SK-N-SH (cell line): ENCODE measurements around the gene TNFRSF19. TPM values are rescaled to one million over a fixed set of nuclear protein-coding genes. Genes with fewer than 3 reads are reported as not detected.

Experiments
- CTCF ChIA-PET: fragments of 300-600, 350-600 bp; formaldehyde crosslinking; extraction: SDS; loops from one replicate; lab custom pipeline; 2021; lab: Yijun Ruan, JAX
- POLR2A ChIA-PET: fragments of 350-600 bp; sonication (Branson Sonifier 250); formaldehyde crosslinking; extraction: SDS; loops from one replicate; lab custom pipeline; 2020; ENCODE audit warnings: antibody characterized with exemption, inconsistent platforms; lab: Yijun Ruan, JAX
- DNase-seq: peaks from one replicate; pipeline ENCODE4 v3.0.0; 2012
- H2AFZ ChIP-seq: fragments of 200-600 bp; sonication (generic); 2 replicates; pipeline ENCODE4 v1.8.1; 2016; ENCODE audit warnings: antibody characterized with exemption, mild to moderate bottlenecking, low read depth
- H3F3A ChIP-seq: fragments of 200-600 bp; sonication (generic); replicated peaks from 2 replicates; pipeline ENCODE3; 2016; ENCODE audit warnings: antibody characterized with exemption, mild to moderate bottlenecking; ENCODE audit not compliant: insufficient read depth
- H3K27ac ChIP-seq, 2 experiments: fragments of 200-500 bp in 1 of 2; fragments of 200-600 bp in 1 of 2; sonication (Bioruptor generic) in 1 of 2; sonication (generic), shearing (Covaris generic) in 1 of 2; 2 replicates each; pipeline versions ENCODE4 v1.5.1 to v1.6.1; 2014 to 2016; ENCODE audit warnings: low read depth in 2 of 2, inconsistent platforms in 1 of 2, low read length in 1 of 2, mild to moderate bottlenecking in 1 of 2, mixed read lengths in 1 of 2
- H3K27me3 ChIP-seq: fragments of 200-600 bp; sonication (generic), shearing (Covaris generic); 2 replicates; pipeline ENCODE4 v1.6.1; 2016; ENCODE audit warnings: mixed run types; ENCODE audit not compliant: insufficient read depth
- H3K36me3 ChIP-seq, 2 experiments: fragments of 200-500 bp in 1 of 2; fragments of 200-600 bp in 1 of 2; sonication (Bioruptor generic) in 1 of 2; sonication (generic) in 1 of 2; replicated peaks in 1 of 2; 2 replicates each; pipeline versions ENCODE3 to v1.5.1; 2014 to 2016; ENCODE audit warnings: low read length in 1 of 2, mild to moderate bottlenecking in 1 of 2; ENCODE audit not compliant: insufficient read depth in 2 of 2, control insufficient read depth in 1 of 2
- H3K4me1 ChIP-seq, 2 experiments: fragments of 200-500 bp in 1 of 2; fragments of 200-600 bp in 1 of 2; sonication (Bioruptor generic) in 1 of 2; sonication (generic), shearing (Covaris generic) in 1 of 2; 2 replicates each; pipeline versions ENCODE4 v1.5.1 to v1.6.1; 2014 to 2016; ENCODE audit warnings: low read depth in 1 of 2, low read length in 1 of 2, mixed run types in 1 of 2; ENCODE audit not compliant: insufficient read depth in 2 of 2, control insufficient read depth in 1 of 2
- H3K4me2 ChIP-seq: fragments of 200-600 bp; sonication (generic), shearing (Covaris generic); 2 replicates; pipeline ENCODE4 v1.6.1; 2017; ENCODE audit warnings: mixed run types
- H3K4me3 ChIP-seq, 2 experiments: fragments of 200-500 bp in 1 of 2; fragments of 200-600 bp in 1 of 2; sonication (Bioruptor generic) in 1 of 2; sonication (generic), shearing (Covaris generic) in 1 of 2; 2 replicates each; pipeline versions ENCODE4 v1.5.1 to v1.8.1; 2014 to 2016; ENCODE audit warnings: low read depth in 2 of 2, inconsistent platforms in 1 of 2, low read length in 1 of 2, mild to moderate bottlenecking in 1 of 2, mixed read lengths in 1 of 2, moderate library complexity in 1 of 2
- H3K79me2 ChIP-seq: fragments of 200-600 bp; sonication (generic); 2 replicates; pipeline ENCODE4 v1.8.1; 2017; ENCODE audit warnings: mild to moderate bottlenecking; ENCODE audit not compliant: insufficient read depth
- H3K9ac ChIP-seq: fragments of 200-600 bp; sonication (generic); 2 replicates; pipeline ENCODE4 v1.6.1; 2017; ENCODE audit warnings: mixed run types
- H3K9me2 ChIP-seq: fragments of 200-600 bp; sonication (generic); 2 replicates; pipeline ENCODE4 v1.6.1; 2017; ENCODE audit warnings: mixed run types
- H3K9me3 ChIP-seq: fragments of 200-600 bp; sonication (generic); 2 replicates; pipeline ENCODE4 v1.6.1; 2017; ENCODE audit warnings: mixed run types, mild to moderate bottlenecking, moderate library complexity
- H4K20me1 ChIP-seq: fragments of 200-600 bp; sonication (generic); 2 replicates; pipeline ENCODE4 v1.6.1; 2017; ENCODE audit warnings: mild to moderate bottlenecking, mixed run types; ENCODE audit not compliant: insufficient read depth
- ELF1 ChIP-seq: IDR thresholded peaks from 2 replicates; pipeline ENCODE4 v1.4.0; 2012
- EZH2phosphoT487 ChIP-seq: fragments of 200-600 bp; sonication (generic); IDR thresholded peaks from 2 replicates; pipeline ENCODE4 v1.6.1; 2017; ENCODE audit warnings: low read depth, mixed run types, mild to moderate bottlenecking, antibody characterized with exemption, moderate library complexity, borderline replicate concordance
- FOSL2 ChIP-seq: IDR thresholded peaks from 2 replicates; pipeline ENCODE4 v1.4.0; 2012; ENCODE audit warnings: low read depth, mild to moderate bottlenecking, moderate library complexity, borderline replicate concordance
- GABPA ChIP-seq: IDR thresholded peaks from 2 replicates; pipeline ENCODE4 v1.4.0; 2012; ENCODE audit warnings: low read depth, mild to moderate bottlenecking
- MXI1 ChIP-seq: IDR thresholded peaks from 2 replicates; pipeline ENCODE4 v1.6.1; 2012; ENCODE audit warnings: mild to moderate bottlenecking, low read depth, low read length, improper control_type of control experiment
- NFIC ChIP-seq: IDR thresholded peaks from 2 replicates; pipeline ENCODE4 v1.4.0; 2012; ENCODE audit warnings: borderline replicate concordance
- NRF1 ChIP-seq: IDR thresholded peaks from 2 replicates; pipeline ENCODE4 v1.6.1; 2012; ENCODE audit warnings: low read depth, mild to moderate bottlenecking, low read length
- POLR2AphosphoS5 ChIP-seq: IDR thresholded peaks from 2 replicates; pipeline ENCODE4 v1.6.1; 2012; ENCODE audit warnings: low read depth, low read length
- RAD21 ChIP-seq: IDR thresholded peaks from 2 replicates; pipeline ENCODE4 v1.6.1; 2012; ENCODE audit warnings: mild to moderate bottlenecking, low read length
- RXRA ChIP-seq: IDR thresholded peaks from 2 replicates; pipeline ENCODE4 v1.4.0; 2012; ENCODE audit warnings: low read depth, mild to moderate bottlenecking, borderline replicate concordance
- SIN3A ChIP-seq: IDR thresholded peaks from 2 replicates; pipeline ENCODE4 v1.6.1; 2012; ENCODE audit warnings: low read depth, mild to moderate bottlenecking, low read length, moderate library complexity, borderline replicate concordance
- TAF1 ChIP-seq: IDR thresholded peaks from 2 replicates; pipeline ENCODE4 v1.6.1; 2012; ENCODE audit warnings: low read depth, mild to moderate bottlenecking, low read length, moderate library complexity, borderline replicate concordance
- TCF12 ChIP-seq: IDR thresholded peaks from 2 replicates; pipeline ENCODE4 v1.4.0; 2012
- WGBS: methylation state at CpG from one replicate; pipeline ENCODE4 v1.1.6; 2017; ENCODE audit warnings: low lambda C conversion rate; 5-methylcytosine and 5-hydroxymethylcytosine counted together
- polyA plus RNA-seq, 3 experiments: library from polyadenylated mRNA; depleted of rRNA; stranded (reverse); fragments of >200 nt; gene quantifications; 2 replicates each; pipeline ENCODE4 v1.2.3, GENCODE V29; 2012
- TF ChIP-seq, protein P1 (sequence below): IDR thresholded peaks from 2 replicates; pipeline ENCODE4 v1.4.0; 2012; ENCODE audit warnings: low read depth, borderline replicate concordance
- TF ChIP-seq, protein P2 (sequence below): fragments of 200-600 bp; sonication (generic); IDR thresholded peaks from 2 replicates; pipeline ENCODE4 v1.6.1; 2017; ENCODE audit warnings: antibody characterized with exemption, mild to moderate bottlenecking, moderate library complexity
- TF ChIP-seq, protein P3 (sequence below): IDR thresholded peaks from 2 replicates; pipeline ENCODE4 v1.4.0; 2012; ENCODE audit warnings: low read depth, borderline replicate concordance
- TF ChIP-seq, protein P4 (sequence below): fragments of 150-350 bp; IDR thresholded peaks from 2 replicates; pipeline ENCODE4 v1.6.1; 2016; ENCODE audit warnings: mild to moderate bottlenecking, low read depth, low read length
- TF ChIP-seq, protein P5 (sequence below): IDR thresholded peaks from 2 replicates; pipeline ENCODE4 v1.4.0; 2012; ENCODE audit warnings: low read depth

TNFRSF19 gene
- polyA plus RNA-seq, 1 of the 3 experiments (the other 2 are of a cell fraction), result 4.6 TPM

DNA sequence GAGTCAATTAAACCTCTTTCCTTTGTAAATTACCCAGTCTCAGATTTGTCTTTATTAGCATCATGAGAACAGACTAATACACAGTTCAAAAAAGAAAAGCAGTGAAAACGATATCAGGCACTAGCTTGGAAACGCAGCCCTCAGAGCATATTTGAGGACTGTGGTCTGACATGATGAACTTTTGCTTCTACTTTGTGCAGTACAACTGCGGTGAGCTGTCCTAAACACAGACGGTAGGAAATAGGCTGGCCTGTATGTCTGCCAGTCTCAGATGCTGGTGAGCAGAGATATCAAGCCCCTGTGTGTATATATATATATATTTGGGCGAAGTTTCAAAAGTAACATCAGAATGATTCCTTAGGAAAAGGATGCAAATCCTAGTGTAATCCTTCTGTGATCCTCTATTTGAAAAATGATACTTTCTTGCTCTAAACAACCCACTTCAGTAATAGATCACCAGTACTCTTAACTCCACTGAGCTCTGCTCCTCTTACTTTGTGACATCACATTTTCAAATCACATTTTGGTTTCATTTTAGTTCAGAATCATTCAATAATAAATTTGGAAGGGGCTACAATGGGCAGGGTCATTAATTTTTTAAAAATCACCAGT, 74.4 kb downstream of the TNFRSF19 start:
- POLR2A ChIA-PET, result no interaction called here
- Histone ChIP-seq H3K79me2 (no peaks in the 10 kb centered on the region), H3K9me2 (no peaks in the 10 kb centered on the region), H3K4me1 (0 out of 4 replicates have a peak, but pooled peaks cover 0 to 2% of the 10 kb centered on the region in 2 experiments), H3K9me3 (no peaks in the 10 kb centered on the region), H3K9ac (no peak overlapping the region), H3F3A (no peaks in the 10 kb centered on the region), H4K20me1 (no peaks in the 10 kb centered on the region), H2AFZ (no peak overlapping the region), H3K4me2 (no peak overlapping the region), H3K27me3 (no peaks in the 10 kb centered on the region), H3K36me3 (no peaks in the 10 kb centered on the region), H3K4me3 (no peak overlapping the region), H3K27ac (no peak overlapping the region)
- no peak for DNase-seq
- CTCF ChIA-PET, result no interaction called here
- TF ChIP-seq, protein P1, sequence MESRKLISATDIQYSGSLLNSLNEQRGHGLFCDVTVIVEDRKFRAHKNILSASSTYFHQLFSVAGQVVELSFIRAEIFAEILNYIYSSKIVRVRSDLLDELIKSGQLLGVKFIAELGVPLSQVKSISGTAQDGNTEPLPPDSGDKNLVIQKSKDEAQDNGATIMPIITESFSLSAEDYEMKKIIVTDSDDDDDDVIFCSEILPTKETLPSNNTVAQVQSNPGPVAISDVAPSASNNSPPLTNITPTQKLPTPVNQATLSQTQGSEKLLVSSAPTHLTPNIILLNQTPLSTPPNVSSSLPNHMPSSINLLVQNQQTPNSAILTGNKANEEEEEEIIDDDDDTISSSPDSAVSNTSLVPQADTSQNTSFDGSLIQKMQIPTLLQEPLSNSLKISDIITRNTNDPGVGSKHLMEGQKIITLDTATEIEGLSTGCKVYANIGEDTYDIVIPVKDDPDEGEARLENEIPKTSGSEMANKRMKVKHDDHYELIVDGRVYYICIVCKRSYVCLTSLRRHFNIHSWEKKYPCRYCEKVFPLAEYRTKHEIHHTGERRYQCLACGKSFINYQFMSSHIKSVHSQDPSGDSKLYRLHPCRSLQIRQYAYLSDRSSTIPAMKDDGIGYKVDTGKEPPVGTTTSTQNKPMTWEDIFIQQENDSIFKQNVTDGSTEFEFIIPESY, result no peak
- no peak for TF ChIP-seq GABPA
- WGBS, result 97% methylated on average over 5 of the region's 5 CpGs

DNA sequence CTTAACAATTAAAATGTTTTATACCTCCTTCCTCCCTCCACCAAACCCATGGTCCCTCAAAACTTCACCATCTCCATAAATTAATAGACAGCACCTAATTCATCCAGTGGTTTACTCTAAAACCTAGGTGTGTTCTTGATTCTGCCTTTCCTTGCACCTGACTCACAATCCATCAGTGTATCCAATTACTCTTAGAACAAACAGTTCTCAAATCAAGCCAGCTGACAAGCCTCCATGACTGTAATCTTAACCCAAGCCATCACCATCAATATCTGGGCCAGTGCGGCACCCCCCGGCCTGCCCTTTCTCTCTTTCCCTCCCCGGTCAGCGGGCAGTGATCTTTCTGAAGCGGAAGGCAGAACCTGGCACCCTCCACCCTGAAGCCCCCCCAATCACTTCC, 75.6 kb downstream of the TNFRSF19 start:
- no peak overlapping the region for H2AFZ ChIP-seq
- H3K9ac ChIP-seq, result no peak overlapping the region
- no peaks in the 10 kb centered on the region for H3K36me3 ChIP-seq
- CTCF ChIA-PET, result no interaction called here
- no peak overlapping the region for H3K27ac ChIP-seq
- DNase-seq, result no peak
- TF ChIP-seq FOSL2, result no peak
- TF ChIP-seq NRF1, result no peak
- no peak for TF ChIP-seq NFIC
- no peak for TF ChIP-seq SIN3A
- TF ChIP-seq GABPA, result no peak
- TF ChIP-seq, protein P2, sequence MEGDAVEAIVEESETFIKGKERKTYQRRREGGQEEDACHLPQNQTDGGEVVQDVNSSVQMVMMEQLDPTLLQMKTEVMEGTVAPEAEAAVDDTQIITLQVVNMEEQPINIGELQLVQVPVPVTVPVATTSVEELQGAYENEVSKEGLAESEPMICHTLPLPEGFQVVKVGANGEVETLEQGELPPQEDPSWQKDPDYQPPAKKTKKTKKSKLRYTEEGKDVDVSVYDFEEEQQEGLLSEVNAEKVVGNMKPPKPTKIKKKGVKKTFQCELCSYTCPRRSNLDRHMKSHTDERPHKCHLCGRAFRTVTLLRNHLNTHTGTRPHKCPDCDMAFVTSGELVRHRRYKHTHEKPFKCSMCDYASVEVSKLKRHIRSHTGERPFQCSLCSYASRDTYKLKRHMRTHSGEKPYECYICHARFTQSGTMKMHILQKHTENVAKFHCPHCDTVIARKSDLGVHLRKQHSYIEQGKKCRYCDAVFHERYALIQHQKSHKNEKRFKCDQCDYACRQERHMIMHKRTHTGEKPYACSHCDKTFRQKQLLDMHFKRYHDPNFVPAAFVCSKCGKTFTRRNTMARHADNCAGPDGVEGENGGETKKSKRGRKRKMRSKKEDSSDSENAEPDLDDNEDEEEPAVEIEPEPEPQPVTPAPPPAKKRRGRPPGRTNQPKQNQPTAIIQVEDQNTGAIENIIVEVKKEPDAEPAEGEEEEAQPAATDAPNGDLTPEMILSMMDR, result no peak
- no peak for TF ChIP-seq RXRA
- no peak for TF ChIP-seq TAF1
- TF ChIP-seq, protein P3, sequence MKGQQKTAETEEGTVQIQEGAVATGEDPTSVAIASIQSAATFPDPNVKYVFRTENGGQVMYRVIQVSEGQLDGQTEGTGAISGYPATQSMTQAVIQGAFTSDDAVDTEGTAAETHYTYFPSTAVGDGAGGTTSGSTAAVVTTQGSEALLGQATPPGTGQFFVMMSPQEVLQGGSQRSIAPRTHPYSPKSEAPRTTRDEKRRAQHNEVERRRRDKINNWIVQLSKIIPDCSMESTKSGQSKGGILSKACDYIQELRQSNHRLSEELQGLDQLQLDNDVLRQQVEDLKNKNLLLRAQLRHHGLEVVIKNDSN, result no peak
- TF ChIP-seq POLR2AphosphoS5, result no peak
- TF ChIP-seq, protein P4, sequence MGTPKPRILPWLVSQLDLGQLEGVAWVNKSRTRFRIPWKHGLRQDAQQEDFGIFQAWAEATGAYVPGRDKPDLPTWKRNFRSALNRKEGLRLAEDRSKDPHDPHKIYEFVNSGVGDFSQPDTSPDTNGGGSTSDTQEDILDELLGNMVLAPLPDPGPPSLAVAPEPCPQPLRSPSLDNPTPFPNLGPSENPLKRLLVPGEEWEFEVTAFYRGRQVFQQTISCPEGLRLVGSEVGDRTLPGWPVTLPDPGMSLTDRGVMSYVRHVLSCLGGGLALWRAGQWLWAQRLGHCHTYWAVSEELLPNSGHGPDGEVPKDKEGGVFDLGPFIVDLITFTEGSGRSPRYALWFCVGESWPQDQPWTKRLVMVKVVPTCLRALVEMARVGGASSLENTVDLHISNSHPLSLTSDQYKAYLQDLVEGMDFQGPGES, result no peak
- no peak for TF ChIP-seq TCF12
- TF ChIP-seq ELF1, result no peak
- TF ChIP-seq EZH2phosphoT487, result no peak
- no peak for TF ChIP-seq RAD21
- no peak for TF ChIP-seq MXI1
- TF ChIP-seq, protein P5, sequence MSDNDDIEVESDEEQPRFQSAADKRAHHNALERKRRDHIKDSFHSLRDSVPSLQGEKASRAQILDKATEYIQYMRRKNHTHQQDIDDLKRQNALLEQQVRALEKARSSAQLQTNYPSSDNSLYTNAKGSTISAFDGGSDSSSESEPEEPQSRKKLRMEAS, result no peak
- H3K4me1 ChIP-seq, result peaks cover 0 to 2% of the 10 kb centered on the region in 2 experiments; a peak in 1 of 4 replicates
- no peak overlapping the region for H3K4me2 ChIP-seq
- H3K27me3 ChIP-seq, result no peaks in the 10 kb centered on the region
- H3K9me3 ChIP-seq, result no peaks in the 10 kb centered on the region
- WGBS, result 97% methylated on average over 5 of the region's 5 CpGs
- POLR2A ChIA-PET, result no interaction called here
- H3K4me3 ChIP-seq, result no peak overlapping the region
- no peaks in the 10 kb centered on the region for H4K20me1 ChIP-seq
- no peaks in the 10 kb centered on the region for H3K9me2 ChIP-seq
- H3F3A ChIP-seq, result no peaks in the 10 kb centered on the region
- H3K79me2 ChIP-seq, result no peaks in the 10 kb centered on the region
